Measurements from ENCODE around the gene SMOC1.

The SMOC1 gene

DNA sequence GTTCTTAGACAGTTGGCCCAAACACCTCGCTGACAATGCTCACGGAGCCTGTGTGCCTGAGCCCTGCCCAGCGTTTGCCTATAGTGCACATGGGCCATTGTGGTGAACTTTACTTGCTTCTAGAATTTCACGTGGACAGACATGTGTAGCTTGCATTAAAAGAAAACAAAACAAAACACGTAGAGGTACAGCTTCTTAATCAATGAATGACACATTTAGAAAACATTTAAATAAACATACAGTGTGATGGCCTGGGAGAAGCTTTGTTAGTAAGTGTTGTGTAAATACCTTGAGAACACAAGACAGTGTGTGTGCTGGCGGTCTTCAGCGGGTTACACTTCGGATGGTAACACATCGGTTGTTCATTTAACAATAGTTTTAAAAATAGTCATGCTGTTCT is 38.1 kb downstream of the SMOC1 start:
- TF ChIP-seq JUND (IDR thresholded peaks at IDR 0.05; ENCODE audit: low read depth): no peak
- in situ Hi-C loops (cut with HindIII; ENCODE audit: low pct_unique_long_range_greater_than_20kb, low sequenced_read_pairs): no loop called here
- DNase-seq (ENCODE audit: low read depth in 1 of 2, low spot score in 1 of 2): no peak

DNA sequence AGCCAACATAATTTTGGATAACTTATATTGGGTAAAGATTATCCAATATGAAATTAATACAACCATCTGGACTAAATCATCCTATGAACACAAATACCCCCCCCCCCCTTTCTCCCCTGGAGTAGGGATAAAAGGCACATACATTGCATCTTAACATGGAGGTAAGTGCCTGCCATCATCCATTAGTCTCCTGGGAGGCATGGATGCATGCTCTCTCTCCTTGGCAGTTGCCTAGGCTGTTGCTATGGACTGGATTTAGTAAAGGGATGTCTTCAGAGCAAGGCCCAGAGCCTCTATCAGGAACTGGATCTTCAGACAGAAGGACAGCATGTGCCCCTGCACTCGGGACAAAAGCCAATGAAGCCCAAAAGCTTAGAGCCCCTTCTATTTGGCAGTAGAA is 40.6 kb downstream of the SMOC1 start:
- no peak for DNase-seq (ENCODE audit: low read depth in 1 of 2, low spot score in 1 of 2)
- in situ Hi-C loops (cut with HindIII; ENCODE audit: low pct_unique_long_range_greater_than_20kb, low sequenced_read_pairs): no loop called here
- no peak for TF ChIP-seq JUND (IDR thresholded peaks at IDR 0.05; ENCODE audit: low read depth)

DNA sequence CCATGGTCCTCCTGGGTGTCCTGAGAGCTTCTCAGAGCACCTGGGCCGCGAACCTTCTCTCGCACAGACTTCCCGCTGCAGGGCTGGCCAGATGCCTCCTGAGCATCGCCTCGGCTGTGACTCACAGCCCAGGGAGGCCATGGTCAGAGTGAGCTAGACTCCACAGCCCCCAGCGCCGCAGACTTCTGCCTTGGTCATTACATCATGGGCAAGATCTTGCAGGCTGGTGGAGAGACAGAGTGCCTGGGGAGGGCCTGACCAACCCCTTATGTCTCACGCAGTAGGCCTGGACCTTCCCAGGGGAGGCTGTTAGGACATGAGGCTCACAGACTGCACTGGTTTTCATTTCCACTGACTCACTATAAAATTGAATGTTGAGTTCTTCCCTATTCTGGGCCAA is 41.8 kb downstream of the SMOC1 start:
- DNase-seq (ENCODE audit: low read depth in 1 of 2, low spot score in 1 of 2): no peak
- TF ChIP-seq JUND (IDR thresholded peaks at IDR 0.05; ENCODE audit: low read depth): no peak
- in situ Hi-C loops (cut with HindIII; ENCODE audit: low pct_unique_long_range_greater_than_20kb, low sequenced_read_pairs): no loop called here

DNA sequence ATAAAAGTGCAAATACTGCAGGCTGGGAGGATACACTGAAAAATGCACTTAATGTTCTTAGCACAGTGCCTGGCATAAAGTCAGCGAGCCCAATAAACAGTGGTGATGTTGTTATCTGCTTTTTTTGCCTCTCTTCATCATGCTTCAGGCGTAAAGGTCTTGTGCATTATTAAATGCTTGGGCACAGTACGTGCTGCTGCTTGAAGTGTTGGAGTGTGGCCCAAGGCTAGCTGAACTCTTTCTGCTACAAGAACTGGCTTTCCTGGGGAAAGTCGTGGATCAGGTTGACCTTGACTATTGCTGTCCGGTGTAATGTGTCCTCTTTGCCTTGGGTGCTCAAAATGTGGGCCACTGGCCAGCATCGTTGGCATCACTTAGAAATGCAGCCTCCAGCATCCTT is 43.0 kb downstream of the SMOC1 start:
- TF ChIP-seq JUND (IDR thresholded peaks at IDR 0.05; ENCODE audit: low read depth): no peak
- in situ Hi-C loops (cut with HindIII; ENCODE audit: low pct_unique_long_range_greater_than_20kb, low sequenced_read_pairs): no loop called here
- DNase-seq (ENCODE audit: low read depth in 1 of 2, low spot score in 1 of 2): peak in 1 of 2 experiments; percentile 24

DNA sequence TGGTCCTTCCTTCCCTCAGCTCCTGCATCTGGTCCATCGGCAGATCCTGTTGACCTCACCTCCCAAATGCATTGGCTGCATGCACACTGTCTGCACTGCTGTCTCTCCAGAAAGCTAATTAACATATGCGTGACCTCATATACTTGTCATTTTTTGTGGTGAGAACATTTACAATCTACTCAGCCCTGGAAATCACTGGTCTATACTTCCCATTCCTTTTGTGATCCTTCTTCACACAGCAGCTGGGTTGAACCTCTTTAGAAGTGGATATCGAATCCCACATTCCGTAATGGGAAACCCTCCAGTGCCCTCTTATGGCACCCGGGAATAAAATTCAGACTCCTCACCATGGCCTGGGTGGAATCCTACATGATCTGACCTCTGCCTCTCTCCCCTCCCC is 45.0 kb downstream of the SMOC1 start:
- TF ChIP-seq JUND (IDR thresholded peaks at IDR 0.05; ENCODE audit: low read depth): no peak
- no peak for DNase-seq (ENCODE audit: low read depth in 1 of 2, low spot score in 1 of 2)
- in situ Hi-C loops (cut with HindIII; ENCODE audit: low pct_unique_long_range_greater_than_20kb, low sequenced_read_pairs): no loop called here

DNA sequence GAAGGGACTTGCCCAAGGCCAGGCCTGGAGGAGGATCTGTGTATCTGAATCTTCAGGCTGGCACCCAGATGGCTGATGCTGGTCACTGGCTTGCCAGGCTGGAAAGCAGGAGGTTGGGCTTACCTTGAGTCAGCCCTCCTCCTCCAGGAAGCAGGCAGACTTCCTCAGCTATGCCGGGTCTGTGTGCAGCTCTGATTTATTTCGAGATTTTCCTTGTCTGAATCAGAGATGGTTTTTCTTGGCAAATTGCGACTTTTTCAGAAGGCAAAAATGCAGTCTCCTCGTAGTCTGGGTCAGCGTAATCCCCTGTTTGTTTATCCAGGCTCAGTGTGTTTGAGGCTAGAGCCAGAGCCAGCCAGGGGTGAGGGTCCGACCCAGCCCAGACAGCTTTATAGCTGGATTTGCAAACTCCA is 48.9 kb downstream of the SMOC1 start:
- no peak for DNase-seq (ENCODE audit: low read depth in 1 of 2, low spot score in 1 of 2)
- TF ChIP-seq JUND (IDR thresholded peaks at IDR 0.05; ENCODE audit: low read depth): no peak
- in situ Hi-C loops (cut with HindIII; ENCODE audit: low pct_unique_long_range_greater_than_20kb, low sequenced_read_pairs): no loop called here

DNA sequence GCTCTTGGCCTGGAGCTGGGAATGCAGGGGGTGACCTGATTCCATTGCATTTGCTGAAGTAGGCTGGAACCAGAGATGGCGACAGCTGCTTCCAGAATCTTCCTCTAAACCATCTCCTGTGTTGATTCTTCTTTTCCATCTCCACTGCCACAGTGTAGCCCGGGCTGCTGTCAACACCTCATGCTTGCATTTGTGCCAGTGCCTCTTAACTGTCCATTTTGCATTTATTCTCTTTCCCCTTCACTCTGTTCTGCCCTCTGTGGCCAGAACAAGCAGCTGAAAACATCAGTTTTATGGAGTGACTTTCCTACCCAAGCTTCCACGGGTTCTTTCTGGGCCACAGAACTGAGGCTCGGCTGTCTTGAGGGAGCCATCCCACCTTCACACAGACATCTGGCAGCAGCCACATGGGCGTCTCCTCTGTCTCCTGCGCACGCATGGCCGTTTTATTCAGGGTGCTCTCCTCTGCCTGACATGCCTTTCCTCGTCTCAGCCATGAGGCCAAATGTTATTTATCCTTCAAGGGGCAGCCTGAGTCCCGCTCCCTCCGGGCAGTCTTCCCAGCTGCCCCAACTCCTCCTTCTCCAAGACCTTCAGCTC is 51.7 kb downstream of the SMOC1 start:
- TF ChIP-seq JUND (IDR thresholded peaks at IDR 0.05; ENCODE audit: low read depth): no peak
- DNase-seq (ENCODE audit: low read depth in 1 of 2, low spot score in 1 of 2): no peak
- in situ Hi-C loops (cut with HindIII; ENCODE audit: low pct_unique_long_range_greater_than_20kb, low sequenced_read_pairs): no loop called here

DNA sequence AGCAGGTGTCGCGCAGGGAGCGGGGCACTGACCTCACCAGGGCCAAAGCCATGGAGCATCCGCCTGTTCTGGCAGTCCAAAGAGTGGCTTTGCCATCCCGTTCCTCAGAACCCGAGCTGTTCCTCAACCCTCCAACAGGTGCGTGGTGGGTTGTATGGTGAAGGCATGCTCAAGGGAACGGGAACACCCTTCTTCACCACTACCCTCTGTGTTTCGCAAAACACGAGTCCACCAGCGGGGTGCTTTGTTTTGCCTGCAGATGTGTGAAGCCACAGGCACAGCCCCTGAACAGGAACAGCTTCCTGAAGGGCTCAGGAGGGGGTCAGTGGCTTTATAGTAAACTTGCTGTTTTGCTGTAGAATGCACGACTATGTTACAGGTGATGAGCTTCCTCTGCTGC is 52.7 kb downstream of the SMOC1 start:
- TF ChIP-seq JUND (IDR thresholded peaks at IDR 0.05; ENCODE audit: low read depth): no peak
- no peak for DNase-seq (ENCODE audit: low read depth in 1 of 2, low spot score in 1 of 2)
- in situ Hi-C loops (cut with HindIII; ENCODE audit: low pct_unique_long_range_greater_than_20kb, low sequenced_read_pairs): no loop called here

DNA sequence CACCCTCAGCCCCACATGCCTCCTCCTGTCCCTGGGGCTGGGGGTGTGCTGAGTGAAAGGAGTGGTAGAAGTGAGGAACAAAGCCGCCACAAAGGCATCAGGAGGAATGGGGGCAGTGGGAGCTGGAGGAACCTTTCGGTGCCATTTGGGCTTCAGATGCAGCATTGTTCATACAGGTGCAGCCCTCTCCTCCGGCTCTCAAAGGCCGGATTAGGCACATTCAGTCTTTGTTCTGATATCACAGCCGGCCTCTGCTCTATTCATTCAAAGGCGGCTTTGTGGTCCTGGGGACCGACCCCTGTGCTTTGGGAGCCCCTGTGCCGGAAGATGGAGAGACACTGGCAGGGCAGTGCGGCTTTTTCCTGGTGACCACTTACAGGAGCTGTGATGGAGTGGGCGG is 53.2 kb downstream of the SMOC1 start:
- DNase-seq (ENCODE audit: low read depth in 1 of 2, low spot score in 1 of 2): no peak
- TF ChIP-seq JUND (IDR thresholded peaks at IDR 0.05; ENCODE audit: low read depth): no peak
- in situ Hi-C loops (cut with HindIII; ENCODE audit: low pct_unique_long_range_greater_than_20kb, low sequenced_read_pairs): no loop called here

DNA sequence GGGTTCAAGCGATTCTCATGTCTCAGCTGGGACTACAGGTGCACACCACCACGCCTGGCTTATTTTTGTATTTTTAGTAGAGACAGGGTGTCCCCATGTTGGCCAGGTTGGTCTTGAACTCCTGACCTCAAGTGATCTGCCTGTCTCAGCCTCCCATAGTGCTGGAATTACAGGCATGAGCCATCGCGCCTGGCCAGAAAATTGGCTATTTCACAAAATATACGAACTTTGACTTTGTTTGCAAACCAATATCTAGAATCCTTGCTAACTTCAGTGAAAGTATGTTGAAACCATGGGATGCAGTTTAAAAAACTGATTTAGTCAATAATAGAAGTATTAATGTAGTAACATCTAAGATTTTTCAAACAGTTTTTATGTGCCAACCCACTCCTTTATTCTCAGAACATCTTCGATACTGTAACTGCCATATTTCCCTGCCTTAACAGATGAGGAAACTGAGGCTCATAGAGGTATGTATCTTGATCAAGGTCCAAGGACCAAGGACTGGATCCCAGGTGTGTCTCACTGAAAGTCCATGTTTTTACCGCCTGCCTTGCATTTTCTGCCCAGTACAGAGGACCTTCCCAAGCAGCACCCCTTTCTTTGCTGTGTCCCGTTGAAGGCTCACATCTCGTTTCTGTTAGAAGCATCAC is 54.5 kb downstream of the SMOC1 start:
- DNase-seq (ENCODE audit: low read depth in 1 of 2, low spot score in 1 of 2): no peak
- no peak for TF ChIP-seq JUND (IDR thresholded peaks at IDR 0.05; ENCODE audit: low read depth)
- in situ Hi-C loops (cut with HindIII; ENCODE audit: low pct_unique_long_range_greater_than_20kb, low sequenced_read_pairs): no loop called here

DNA sequence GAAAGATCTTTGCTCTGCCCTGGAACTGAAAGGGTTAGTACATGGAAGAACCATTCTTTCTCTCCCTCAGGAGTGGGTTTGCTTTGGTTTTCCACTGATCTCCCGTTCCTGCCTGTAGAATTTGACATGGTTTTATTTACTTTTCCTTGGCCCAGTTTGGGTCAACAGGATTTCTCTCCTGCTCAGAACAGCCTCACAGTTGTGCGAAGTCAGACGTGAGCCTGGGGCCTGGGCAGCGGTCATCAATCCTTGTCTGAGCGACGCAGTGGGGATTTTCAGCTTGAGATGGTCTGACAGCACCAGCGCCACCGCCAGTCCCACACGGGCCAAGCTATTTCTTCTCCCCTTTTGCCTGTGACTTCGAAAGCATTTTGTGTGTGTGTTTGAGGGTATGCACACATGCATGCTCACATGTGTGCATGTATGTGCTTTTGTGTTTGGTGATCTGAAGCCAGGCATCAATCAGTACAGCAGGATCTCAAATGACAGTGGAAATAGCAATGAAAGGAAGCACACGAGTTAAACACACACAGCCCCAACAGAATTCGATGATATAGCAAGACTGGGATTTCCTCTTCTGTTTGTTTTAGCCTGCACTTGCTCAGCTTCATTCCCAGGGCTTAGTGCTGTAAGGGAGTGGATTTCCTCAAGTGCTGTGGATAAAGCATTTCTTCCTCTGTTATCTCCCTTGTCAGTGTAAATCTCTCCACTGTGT is 58.3 kb downstream of the SMOC1 start:
- TF ChIP-seq JUND (IDR thresholded peaks at IDR 0.05; ENCODE audit: low read depth): no peak
- DNase-seq (ENCODE audit: low read depth in 1 of 2, low spot score in 1 of 2): peak in 1 of 2 experiments; percentile 18
- in situ Hi-C loops (cut with HindIII; ENCODE audit: low pct_unique_long_range_greater_than_20kb, low sequenced_read_pairs): no loop called here

DNA sequence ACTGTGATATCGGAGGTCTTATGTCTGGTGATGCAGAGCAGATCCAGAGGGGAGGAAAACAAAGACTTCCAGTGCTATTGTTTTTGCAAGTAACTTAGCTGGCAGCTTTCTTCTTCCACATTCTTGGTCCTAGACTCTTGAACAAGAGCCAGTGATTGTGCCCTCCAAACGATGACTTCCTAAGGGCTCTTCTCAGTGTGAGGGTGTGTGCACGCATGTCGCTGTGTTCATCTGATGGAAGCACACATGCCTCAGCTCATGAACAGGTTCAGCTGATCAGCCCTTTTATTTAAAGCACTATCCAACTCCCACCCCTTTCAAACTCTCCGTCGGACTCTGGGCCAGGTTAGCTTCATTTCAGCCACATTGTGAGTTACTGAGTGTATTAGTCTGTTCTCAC is 59.5 kb downstream of the SMOC1 start:
- in situ Hi-C loops (cut with HindIII; ENCODE audit: low pct_unique_long_range_greater_than_20kb, low sequenced_read_pairs): no loop called here
- TF ChIP-seq JUND (IDR thresholded peaks at IDR 0.05; ENCODE audit: low read depth): no peak
- DNase-seq (ENCODE audit: low read depth in 1 of 2, low spot score in 1 of 2): no peak

All from T47D (cell line).